Kidney capillary endothelial cell (primary cell): ENCODE results near the gene SLC26A3.
"Not testable (repeated sequence)": the region's sequence is repeated elsewhere in the genome, so short reads cannot be mapped to it uniquely, and the experiment has no call there.

ENCODE experiments used
- DNase-seq: peaks from one replicate; pipeline ENCODE4 v3.0.0-alpha.2; 2018; ENCODE audit warnings: low spot score

Gene SLC26A3

GRCh38 chr7:107803009-107803610 lies at the start of gene SLC26A3:
TSS of gene SLC26A3 (minus strand) at chr7:107803223. CDS start at chr7:107794509, 8,714 bp downstream.
- no peak for DNase-seq

DNA sequence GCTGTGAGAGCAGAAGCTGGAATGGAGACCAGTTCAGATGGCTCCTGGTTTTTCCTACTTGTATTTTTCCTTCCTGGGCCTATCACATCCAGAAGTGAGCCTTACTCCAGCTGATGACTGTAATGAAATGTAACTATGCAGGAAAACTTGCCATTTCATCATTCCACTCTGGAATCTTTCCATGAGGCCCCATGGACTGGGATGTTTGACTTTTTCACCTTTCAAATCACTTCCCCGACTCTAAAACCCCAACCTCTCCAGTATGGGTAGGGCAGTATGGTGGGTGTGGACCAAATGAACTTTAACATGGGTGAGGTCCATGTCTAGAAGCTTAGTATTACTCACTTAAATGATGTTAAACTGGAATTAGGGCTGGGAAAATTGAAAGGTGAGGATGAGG lies 47.6 kb upstream of the SLC26A3 start:
- DNase-seq = no peak

DNA sequence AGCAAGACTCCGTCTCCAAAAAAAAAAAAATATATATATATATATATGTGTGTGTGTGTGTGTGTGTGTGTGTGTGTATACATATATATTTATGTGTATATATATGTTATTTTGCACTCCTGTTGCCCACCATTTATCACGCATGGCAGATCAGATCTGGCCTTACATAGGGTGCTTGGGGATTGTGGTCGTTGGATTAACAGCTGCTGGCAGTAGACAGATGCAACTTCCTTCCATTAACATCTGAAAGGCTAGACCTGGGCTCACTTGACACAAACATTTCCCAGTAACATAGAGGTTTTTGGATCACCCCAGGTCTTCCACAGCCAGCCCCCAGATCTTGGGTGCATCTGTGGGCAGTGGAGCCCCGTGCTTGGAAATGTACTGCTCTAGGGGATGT lies 47.2 kb upstream of the SLC26A3 start:
- DNase-seq = no peak

DNA sequence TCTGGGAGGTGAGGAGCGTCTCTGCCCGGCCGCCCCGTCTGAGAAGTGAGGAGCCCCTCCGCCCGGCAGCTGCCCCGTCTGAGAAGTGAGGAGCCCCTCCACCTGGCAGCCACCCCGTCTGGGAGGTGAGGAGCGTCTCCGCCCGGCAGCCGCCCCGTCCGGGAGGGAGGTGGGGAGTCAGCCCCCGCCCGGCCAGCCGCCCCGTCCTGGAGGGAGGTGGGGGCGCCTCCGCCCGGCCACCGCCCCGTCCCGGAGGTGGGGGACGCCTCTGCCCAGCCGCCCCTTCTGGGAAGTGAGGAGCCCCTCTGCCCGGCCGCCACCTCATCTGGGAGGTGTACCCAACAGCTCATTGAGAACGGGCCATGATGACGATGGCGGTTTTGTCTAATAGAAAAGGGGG lies 45.2 kb upstream of the SLC26A3 start:
- DNase-seq = not testable (repeated sequence)

DNA sequence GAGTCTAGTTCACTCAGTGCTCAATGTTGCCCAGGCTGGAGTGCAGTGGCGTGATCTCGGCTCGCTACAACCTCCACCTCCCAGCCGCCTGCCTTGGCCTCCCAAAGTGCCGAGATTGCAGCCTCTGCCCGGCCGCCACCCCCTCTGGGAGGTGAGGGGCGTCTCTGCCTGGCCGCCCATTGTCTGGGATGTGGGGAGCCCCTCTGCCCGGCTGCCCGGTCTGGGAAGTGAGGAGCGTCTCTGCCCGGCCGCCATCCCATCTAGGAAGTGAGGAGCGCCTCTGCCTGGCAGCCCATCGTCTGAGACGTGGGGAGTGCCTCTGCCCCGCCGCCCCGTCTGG lies 44.8 kb upstream of the SLC26A3 start:
- not testable (repeated sequence) for DNase-seq

- no peak for DNase-seq
Observed at GRCh38 chr7:107847168-107847835, 44.3 kb upstream of the SLC26A3 start.

- no peak for DNase-seq
Observed at GRCh38 chr7:107846324-107846723, 43.3 kb upstream of the SLC26A3 start.

- no peak for DNase-seq
Observed at GRCh38 chr7:107843184-107843583, 40.2 kb upstream of the SLC26A3 start.

- DNase-seq = no peak
Observed at GRCh38 chr7:107842213-107842612, 39.2 kb upstream of the SLC26A3 start.

DNA sequence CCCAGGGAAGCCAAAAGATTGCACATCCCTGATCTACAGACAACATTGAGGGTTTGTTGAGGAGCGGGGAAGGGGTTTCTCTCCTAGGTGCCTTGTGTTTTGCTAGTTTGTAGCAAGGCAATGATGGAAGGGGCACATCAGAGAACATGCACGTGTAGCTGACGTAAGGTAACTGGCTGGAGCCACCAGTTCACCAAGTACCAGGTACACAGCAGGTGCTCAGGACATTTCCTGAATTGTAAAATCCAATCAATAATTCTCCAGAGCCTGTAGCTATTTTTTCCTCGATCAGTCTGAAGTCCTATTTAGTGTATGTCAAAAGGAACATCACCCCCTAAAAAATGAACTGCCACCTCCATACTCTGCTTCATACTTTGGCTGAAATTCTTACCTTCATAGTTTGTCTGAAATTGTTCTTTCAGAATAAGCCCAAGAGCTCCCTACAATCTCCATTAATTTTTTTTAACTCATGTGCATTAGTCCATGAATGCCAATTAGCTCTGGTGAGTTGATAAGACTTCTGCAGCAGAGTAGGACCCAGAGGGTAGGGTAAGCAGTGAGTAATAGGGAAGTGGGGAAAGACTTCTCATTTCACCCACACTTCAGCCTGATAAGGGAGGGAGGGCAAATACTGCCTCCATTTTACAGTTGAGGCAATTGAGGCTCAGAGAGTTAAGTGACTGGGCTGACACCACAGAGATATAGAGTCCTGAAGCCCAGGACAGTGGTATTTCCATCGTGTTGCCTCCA lies 36.0 kb upstream of the SLC26A3 start:
- no peak for DNase-seq

DNA sequence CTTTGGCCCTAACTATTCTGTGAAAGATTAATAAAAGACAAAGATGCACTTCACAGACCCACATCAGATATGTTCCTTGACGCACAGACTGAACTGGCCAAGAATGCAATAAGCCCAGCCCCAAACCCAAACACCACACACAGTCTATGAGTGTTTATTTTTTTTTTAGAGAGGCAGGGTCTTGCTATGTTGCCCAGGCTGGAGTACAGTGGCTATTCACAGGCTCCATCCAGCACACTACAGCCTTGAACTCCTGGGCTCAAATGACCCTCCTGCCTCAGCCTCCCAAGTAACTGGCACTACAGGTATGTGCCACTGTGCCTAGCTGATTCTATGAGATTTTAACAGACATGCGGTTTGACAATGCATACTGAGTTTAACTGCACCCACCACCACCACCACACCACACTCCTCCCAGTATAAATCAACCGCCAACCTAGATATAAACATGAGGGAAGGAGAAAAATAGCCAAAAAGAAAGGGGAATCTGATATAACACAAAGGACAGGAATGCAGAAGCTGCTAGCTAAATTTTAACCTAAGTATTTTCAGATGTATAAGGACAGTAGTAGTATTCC lies 35.1 kb upstream of the SLC26A3 start:
- DNase-seq = no peak

DNA sequence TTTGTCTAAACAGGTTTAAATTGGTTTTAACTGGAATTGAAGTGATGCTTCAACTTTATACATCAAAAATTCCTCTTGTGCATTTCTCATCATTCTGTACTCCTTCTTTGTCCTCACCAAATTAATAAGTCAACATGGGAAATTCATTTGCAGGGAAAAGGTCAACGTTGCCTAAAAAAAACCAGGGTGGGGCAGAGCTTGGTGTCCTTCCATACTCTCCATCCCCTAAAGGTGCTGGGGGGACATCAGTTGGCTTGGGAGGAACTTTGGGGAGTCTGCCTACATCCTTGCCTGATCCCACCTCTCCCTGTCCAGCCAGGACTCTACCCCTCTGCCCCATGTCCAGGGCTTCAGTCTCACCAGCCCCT lies 34.1 kb upstream of the SLC26A3 start:
- no peak for DNase-seq

DNA sequence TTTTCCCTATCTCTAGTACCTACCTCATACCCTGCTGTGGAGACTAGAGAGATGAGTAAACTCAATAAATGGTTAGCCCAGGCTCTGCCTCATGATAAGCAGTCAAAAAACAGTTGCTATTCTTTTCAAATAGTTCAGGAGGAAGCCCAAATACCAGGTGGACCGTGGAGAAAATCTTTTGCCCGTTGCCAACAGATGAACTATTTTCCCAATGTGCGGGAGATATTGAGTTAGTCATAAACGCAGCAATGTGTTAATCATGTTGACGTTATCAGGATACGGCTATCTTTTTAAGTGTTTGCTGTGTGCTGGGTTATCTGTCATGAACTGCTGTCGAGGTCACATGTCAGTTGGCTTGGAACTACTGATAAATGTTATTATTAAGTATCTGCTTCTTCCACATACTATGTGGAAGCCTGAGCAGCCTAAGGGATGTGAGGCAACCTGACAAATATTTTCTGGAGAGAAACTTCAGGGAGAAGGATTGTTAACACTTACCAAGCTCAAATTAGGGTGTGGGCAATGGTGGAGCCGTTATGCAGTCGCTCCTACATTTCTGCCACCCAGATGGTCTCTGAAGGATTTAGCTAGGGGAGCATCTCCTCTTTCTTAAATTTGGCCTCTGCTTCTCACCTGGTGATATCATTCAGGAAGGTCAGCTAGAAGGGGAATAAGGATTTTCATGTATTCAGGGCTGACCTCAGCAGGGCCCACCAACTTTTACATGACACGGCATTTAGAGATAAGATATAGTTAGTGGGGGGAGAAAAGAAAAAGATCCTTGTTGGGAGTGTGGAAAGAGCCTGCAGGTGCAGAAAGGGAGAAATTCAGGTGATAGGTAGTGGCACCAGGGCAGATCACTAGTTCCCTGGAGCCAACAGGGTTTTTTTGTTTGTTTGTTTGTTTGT lies 33.5 kb upstream of the SLC26A3 start:
- no peak for DNase-seq

- DNase-seq = no peak
Observed at GRCh38 chr7:107834401-107834800, 31.4 kb upstream of the SLC26A3 start.

GRCh38 chr7:107833684-107834106 lies 30.7 kb upstream of the SLC26A3 start:
- no peak for DNase-seq

DNA sequence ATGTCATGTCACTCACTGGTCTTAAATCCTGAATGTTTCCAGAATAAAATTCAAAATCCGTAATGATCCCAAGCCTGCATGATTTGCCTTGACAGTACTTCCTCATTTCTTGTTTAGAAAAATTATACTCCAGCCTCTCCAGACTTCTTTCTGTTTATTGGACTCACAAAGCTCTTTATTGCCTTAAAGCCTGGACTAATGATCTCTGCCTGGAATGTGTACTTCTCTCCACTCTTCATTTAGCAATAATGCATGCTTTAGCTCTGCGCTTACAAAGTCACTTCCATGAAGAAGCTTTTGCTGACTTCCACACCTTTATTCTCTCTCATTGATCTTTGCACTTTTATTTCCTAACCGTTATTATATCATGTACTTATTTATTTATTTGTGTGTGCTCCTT lies 27.4 kb upstream of the SLC26A3 start:
- no peak for DNase-seq

DNA sequence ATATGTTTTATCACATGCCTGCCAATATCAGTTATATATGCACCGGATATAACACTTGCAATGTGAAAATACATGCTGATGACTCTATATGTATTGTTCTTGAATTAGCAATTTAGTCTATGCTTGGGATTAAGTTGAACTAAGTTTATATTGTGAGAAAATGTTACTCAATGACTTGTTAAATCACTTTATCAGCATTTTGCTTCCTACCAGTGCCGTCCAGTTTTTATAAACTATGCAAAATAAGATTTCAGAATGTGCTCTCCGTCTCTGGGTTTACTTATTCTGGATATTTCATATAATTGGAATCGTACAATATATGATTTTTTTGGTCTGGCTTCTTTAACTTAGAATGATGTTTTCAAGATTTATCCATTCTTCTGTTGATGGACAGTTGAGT lies 25.5 kb upstream of the SLC26A3 start:
- DNase-seq = no peak

DNA sequence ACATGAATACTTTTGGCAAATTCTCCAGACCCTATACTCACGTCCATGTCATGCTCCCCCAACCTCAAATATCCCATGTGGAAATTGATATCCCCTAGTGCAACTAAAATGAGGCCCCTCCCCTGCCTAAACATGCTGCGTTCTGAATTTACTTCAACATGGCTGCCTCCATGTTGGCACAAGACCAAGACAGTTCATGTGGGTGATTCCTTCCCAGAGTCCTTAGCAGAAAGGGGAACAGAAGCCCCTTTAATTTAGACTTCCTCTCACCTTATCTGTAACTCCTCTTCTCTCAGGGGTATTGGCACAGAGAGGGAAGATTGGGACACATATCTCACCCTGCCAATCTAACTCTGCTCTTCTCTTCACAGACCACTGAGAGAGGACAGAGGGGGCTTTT lies 24.5 kb upstream of the SLC26A3 start:
- DNase-seq = no peak

- DNase-seq = no peak
Observed at GRCh38 chr7:107826451-107826850, 23.4 kb upstream of the SLC26A3 start.

DNA sequence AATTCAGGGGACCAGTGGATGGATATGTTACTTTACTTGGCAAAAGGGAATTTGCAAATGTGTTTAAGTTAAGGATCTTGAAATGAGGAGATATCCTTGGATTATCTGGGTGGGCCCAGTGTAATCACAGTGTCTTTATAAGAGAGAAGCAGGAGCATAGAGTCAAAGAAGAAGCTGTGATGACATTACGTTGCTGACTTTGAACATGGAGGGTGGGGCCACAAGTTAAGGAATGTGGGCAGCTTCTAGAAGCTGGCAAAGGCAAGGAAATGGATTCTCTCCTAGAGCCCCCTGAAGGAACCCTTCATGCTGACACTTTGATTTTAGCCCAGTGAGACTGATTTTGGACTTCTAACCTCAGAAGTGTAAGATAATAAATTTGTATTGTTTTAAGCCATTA lies 21.8 kb upstream of the SLC26A3 start:
- DNase-seq = no peak

GRCh38 chr7:107818622-107819021 lies 15.6 kb upstream of the SLC26A3 start:
- no peak for DNase-seq

GRCh38 chr7:107816011-107816566 lies 13.1 kb upstream of the SLC26A3 start:
- no peak for DNase-seq
